Kidney (tissue), 14 donors: ENCODE measurements around the gene HOXA3. TPM values are rescaled to one million over a fixed set of nuclear protein-coding genes. Genes with fewer than 3 reads are reported as not detected.

ENCODE experiments used
- DNase-seq, 5 donors: peaks; one replicate each; pipeline ENCODE4 v3.0.0-alpha.2; 2013 to 2020
- FAIRE-seq: peaks from 2 replicates; lab custom pipeline; 2012; peaks lifted over from hg19 to GRCh38; lab: Jason Lieb, UNC
- H3K27ac ChIP-seq, 2 donors: one replicate each; pipeline ENCODE4 v1.7.0; 2013; ENCODE audit warnings: low read depth in 2 of 2, low read length in 2 of 2, inconsistent platforms in 1 of 2
- H3K27me3 ChIP-seq: one replicate; pipeline ENCODE4 v1.7.1; 2013; ENCODE audit warnings: low read length, inconsistent platforms; ENCODE audit not compliant: control insufficient read depth, insufficient read depth
- H3K36me3 ChIP-seq, 3 donors: one replicate each; pipeline versions ENCODE4 v1.7.0 to v1.7.1; 2013; ENCODE audit warnings: low read length in 3 of 3, control low read depth in 1 of 3, inconsistent platforms in 1 of 3; ENCODE audit not compliant: insufficient read depth in 3 of 3, control insufficient read depth in 2 of 3
- H3K4me1 ChIP-seq, 3 donors: one replicate each; pipeline versions ENCODE4 v1.7.0 to v1.7.1; 2013; ENCODE audit warnings: low read length in 3 of 3, inconsistent platforms in 1 of 3, low read depth in 1 of 3; ENCODE audit not compliant: control insufficient read depth in 2 of 3, insufficient read depth in 2 of 3
- H3K4me3 ChIP-seq, 3 donors: one replicate each; pipeline versions ENCODE4 v1.7.0 to v1.8.1; 2013; ENCODE audit warnings: low read length in 3 of 3, control low read depth in 1 of 3, inconsistent platforms in 1 of 3
- H3K9ac ChIP-seq, 3 donors: one replicate each; pipeline versions ENCODE4 v1.7.0 to v1.7.1; 2013; ENCODE audit warnings: low read length in 3 of 3, control low read depth in 1 of 3, inconsistent platforms in 1 of 3
- H3K9me3 ChIP-seq, 3 donors: one replicate each; pipeline versions ENCODE4 v1.7.0 to v1.7.1; 2013; ENCODE audit warnings: low read length in 3 of 3, control low read depth in 1 of 3, inconsistent platforms in 1 of 3; ENCODE audit not compliant: control insufficient read depth in 2 of 3, insufficient read depth in 1 of 3
- intact Hi-C: fragments of 100-400 bp; cut with DNase I; formaldehyde crosslinking; loops from one replicate; pipeline ENCODE4 v1.11.1; 2022
- polyA plus RNA-seq: library from polyadenylated mRNA; stranded (reverse); fragments of 350-450 nt; fragmentation: Illumina TruSeq; extraction: RNeasy Lipid Tissue Mini Kit (QIAGEN cat#74804); gene quantifications from one replicate; pipeline ENCODE4 v1.2.3, GENCODE V29; 2014; ENCODE audit warnings: low read depth, low replicate concordance; ENCODE audit not compliant: insufficient read depth
- total RNA-seq: library from RNA; stranded (reverse); fragmentation: NEBNext Ultra II Directional; extraction: Animal tissue kit (Norgen Biotek cat#: 25700); gene quantifications from one replicate; pipeline ENCODE4 v1.2.1, GENCODE V29; 2021
- TF ChIP-seq, protein P1 (sequence below): IDR thresholded peaks from 3 replicates; pipeline ENCODE4 v1.5.1; 2012; ENCODE audit warnings: mild to moderate bottlenecking, moderate library complexity, borderline replicate concordance; ENCODE audit not compliant: insufficient read depth; ENCODE audit errors: extremely low read depth
- donor health status: control.
- donor health status: control.
- donor health status: control.
- donor health status: control.
- donor health status: control.
- donor health status: DM: yes; HTN: yes; CAD: no.
- donor health status: Normal renal cell carcinoma (clear cell type).

Gene HOXA3
- total and polyA plus RNA-seq, 2 donors from 2014 or later, result 6.3 to 21.2 TPM

DNA sequence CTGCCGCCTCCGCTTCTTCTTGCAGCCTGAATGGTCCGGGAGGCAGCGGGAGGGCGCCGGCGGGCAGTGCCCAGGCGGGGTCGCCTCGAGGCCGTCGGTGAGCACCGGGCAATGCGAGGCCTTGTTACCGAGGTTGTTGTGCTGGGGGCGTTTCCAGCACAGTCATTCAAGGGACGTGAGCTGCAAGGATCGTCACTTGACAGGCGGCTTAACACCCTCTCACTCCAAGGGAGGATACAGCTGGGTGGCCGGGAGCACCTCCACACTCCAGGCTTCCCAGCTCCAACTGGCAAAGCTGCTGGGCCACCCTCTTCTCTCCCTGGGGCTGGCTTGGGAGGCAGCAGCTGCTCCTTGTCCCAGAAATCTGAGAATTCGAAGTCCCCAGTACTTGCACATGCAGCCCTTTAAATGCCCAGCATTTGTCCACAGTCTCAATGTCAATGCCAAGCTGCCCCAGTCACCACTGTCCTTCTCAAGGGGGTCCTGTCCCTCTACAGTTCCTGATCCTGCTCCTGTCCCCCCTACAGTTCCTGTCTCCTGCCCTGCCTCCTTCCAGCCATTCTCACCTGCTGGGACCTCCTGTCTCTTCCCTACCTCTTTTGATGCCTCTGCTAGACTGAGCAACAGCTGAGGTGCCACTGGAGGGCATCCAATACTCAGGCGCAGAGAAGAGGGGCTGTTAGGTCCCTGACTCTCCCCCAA lies 37.1 kb upstream of the HOXA3 start:
- H3K36me3 ChIP-seq, result no peaks in the 10 kb centered on the region
- intact Hi-C loops, result no loop called here
- H3K27me3 ChIP-seq, result peaks cover 28% of the 10 kb centered on the region
- TF ChIP-seq, protein P1, sequence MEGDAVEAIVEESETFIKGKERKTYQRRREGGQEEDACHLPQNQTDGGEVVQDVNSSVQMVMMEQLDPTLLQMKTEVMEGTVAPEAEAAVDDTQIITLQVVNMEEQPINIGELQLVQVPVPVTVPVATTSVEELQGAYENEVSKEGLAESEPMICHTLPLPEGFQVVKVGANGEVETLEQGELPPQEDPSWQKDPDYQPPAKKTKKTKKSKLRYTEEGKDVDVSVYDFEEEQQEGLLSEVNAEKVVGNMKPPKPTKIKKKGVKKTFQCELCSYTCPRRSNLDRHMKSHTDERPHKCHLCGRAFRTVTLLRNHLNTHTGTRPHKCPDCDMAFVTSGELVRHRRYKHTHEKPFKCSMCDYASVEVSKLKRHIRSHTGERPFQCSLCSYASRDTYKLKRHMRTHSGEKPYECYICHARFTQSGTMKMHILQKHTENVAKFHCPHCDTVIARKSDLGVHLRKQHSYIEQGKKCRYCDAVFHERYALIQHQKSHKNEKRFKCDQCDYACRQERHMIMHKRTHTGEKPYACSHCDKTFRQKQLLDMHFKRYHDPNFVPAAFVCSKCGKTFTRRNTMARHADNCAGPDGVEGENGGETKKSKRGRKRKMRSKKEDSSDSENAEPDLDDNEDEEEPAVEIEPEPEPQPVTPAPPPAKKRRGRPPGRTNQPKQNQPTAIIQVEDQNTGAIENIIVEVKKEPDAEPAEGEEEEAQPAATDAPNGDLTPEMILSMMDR, result no peak
- peak overlapping the region in 1 of 3 donors; percentile 36 for H3K4me3 ChIP-seq
- no peaks in the 10 kb centered on the region for H3K9me3 ChIP-seq
- peak overlapping the region in 1 of 2 donors; percentile 59 for H3K27ac ChIP-seq
- DNase-seq (peak; percentile 78 to 94 (median 92)), FAIRE-seq (no peak)
- peaks cover 0 to 4% (median 0%) of the 10 kb centered on the region in 3 donors for H3K4me1 ChIP-seq
- H3K9ac ChIP-seq, result no peak overlapping the region

DNA sequence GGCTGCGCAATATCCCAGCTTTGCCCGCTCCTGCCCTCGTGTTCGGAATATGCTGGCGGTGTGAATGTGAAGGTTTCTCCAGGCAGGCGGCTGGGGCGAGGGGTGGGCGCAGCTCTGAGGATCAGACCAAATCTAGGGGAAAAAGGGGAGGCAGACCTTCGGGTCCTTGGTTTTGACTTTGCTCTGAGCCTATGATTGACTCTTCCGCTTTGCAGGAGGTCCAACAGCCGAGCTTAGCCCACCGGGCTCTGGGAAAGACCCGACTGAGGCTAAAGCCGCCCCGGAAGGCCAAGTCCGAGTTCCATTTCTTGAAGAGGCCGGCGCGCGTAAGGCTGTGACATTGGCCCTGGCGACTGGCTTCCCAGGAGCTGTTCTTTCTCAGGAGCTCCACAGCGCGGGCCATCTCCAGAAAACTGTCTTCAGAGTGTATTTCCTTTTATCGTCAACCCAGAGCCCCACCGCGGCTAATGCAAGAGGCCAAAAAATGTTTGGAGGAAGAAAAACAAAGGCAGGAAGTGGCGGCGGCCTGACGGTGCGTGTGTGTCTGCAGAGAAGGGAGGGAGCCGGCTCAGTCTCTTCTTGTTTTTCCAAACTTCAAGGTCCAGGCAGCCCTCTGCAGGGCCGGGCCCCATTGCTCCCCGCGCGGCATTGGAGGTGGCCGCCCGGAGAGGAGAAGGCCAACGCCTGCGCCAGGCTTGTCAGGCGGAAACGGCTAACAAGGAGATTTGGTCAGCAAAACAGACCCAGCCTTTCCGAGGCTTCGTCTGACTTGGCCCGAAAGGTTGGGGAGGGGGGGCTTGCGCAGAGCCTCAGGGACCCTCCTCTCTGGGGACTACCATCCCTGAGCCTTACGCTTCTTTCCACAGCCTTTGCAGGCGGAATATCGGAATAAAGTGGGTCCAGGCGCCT lies 36.3 kb upstream of the HOXA3 start:
- Histone ChIP-seq H3K4me1 (peaks cover 0 to 4% (median 0%) of the 10 kb centered on the region in 3 donors), H3K9ac (peak overlapping the region; percentile 17 to 34 (median 33)), H3K4me3 (peak overlapping the region; percentile 10 to 54 (median 43)), H3K27me3 (peaks cover 19% of the 10 kb centered on the region), H3K27ac (peak overlapping the region; percentile 59 to 71), H3K36me3 (no peaks in the 10 kb centered on the region), H3K9me3 (no peaks in the 10 kb centered on the region)
- FAIRE-seq (no peak), DNase-seq (peak; percentile 57 to 82 (median 75))
- TF ChIP-seq, protein P1, result no peak
- intact Hi-C loops, result no loop called here

DNA sequence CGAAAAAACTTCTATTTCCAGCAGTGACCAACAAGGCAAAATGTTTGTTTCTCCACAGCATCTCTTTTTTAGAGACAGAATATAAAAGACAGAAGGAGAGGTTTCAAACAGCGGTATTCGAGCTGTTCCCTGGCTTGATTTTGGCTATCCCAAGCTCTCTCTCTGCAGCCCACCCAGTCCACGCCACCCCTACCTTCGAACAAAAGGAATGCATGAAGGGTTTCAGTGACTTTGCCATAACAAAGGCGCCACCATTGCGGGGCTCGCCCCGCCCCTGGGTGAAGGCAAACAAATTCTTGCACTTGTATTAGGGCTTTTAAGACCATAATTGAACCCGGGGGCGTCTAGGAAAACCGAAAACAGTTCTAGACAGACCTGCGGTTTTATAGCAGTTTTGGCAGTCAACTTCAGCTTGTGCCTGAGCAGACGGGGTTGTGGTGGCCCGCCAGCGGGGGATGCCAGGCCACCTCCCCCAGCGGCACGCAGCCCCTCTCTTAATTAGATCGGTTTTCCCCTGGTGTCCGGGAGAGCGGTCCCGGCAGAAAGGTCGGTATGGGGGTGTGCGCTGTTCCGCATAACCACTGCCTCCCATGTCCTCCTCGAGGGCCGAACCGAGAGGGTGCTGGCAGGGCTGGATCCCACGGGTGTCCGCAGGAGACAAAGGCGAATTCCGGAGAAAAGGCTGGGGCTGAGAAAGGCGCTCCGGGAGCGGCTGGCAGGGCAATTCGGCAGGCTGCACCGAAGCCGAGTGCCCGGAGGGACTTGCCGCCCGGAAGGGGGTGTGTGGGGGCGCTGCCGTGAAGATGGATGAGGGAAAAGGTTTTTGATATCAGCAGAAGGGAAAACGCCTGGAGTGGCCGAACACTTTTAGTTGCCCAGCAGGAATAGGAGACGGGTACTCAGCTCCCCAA lies 35.3 kb upstream of the HOXA3 start:
- H3K4me3 ChIP-seq, result peak overlapping the region; percentile 10 to 54 (median 43)
- TF ChIP-seq, protein P1, result no peak
- H3K27ac ChIP-seq, result peak overlapping the region; percentile 59 to 71
- FAIRE-seq (no peak), DNase-seq (peak; percentile 69 to 85 (median 76))
- intact Hi-C loops, result no loop called here
- H3K9ac ChIP-seq, result peak overlapping the region; percentile 17 to 74 (median 34)
- H3K27me3 ChIP-seq, result peaks cover 15% of the 10 kb centered on the region
- peaks cover 0 to 4% (median 0%) of the 10 kb centered on the region in 3 donors for H3K4me1 ChIP-seq
- no peaks in the 10 kb centered on the region for H3K9me3 ChIP-seq
- no peaks in the 10 kb centered on the region for H3K36me3 ChIP-seq
